MV-4-11 (cell line): ENCODE results near the gene MAGEB5.
"Not testable (repeated sequence)": the region's sequence is repeated elsewhere in the genome, so short reads cannot be mapped to it uniquely, and the experiment has no call there.

ENCODE experiments used
- DNase-seq: peaks from one replicate; lab custom pipeline; 2025; lab: John Stamatoyannopoulos, UW

MAGEB5 gene, protein sequence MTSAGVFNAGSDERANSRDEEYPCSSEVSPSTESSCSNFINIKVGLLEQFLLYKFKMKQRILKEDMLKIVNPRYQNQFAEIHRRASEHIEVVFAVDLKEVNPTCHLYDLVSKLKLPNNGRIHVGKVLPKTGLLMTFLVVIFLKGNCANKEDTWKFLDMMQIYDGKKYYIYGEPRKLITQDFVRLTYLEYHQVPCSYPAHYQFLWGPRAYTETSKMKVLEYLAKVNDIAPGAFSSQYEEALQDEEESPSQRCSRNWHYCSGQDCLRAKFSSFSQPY

GRCh38 chrX:26215869-26216268 lies at the start of gene MAGEB5:
Gene MAGEB5 (plus strand): TSS chrX:26216169. CDS start chrX:26217302, 1,133 bp downstream.
- no peak for DNase-seq

GRCh38 chrX:26192204-26192603 lies 23.8 kb upstream of the MAGEB5 start, which contains the start of gene MAGEB6:
Gene MAGEB6 (plus strand): TSS chrX:26192440. CDS start chrX:26193847, 1,407 bp downstream.
- DNase-seq: no peak

DNA sequence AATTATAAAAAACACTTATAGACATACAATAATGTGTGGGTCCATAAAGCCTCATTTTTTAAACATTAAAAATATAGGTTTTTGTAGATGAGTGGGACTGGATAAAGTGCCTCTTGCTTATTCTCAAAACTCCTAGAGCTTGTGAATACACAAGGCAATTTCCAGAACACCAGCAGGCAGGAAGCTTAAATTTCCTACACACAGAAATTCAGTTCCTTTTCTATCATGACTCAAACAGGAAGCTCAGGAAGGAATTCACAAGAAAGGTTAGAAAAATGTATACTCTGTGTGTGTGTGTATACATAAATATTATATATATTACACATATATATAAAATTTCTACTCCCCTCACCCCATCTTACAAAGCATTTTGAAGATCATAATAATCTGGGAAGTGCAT lies 12.4 kb upstream of the MAGEB5 start:
- DNase-seq: no peak

DNA sequence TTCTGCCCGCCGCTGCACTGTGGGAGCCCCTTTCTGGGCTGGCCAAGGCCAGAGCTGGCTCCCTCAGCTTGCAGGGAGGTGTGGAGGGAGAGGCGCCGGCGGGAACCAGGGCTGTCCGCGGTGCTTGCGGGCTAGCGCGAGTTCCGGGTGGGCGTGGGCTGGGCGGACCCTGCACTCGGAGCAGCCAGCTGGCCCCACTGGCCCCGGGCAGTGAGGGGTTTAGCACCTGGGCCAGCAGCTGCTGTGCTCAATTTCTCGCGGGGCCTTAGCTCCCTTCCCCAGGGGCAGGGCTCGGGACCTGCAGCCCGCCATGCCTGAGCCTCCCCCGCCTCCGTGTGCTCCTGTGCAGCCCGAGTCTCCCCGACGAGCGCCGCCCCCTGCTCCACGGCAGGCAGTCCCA lies 11.3 kb upstream of the MAGEB5 start:
- DNase-seq: not testable (repeated sequence)

GRCh38 chrX:26208012-26208411 lies 8.0 kb upstream of the MAGEB5 start:
- DNase-seq: no peak

GRCh38 chrX:26219351-26219750 lies 3.4 kb downstream of the MAGEB5 start:
- DNase-seq: no peak

DNA sequence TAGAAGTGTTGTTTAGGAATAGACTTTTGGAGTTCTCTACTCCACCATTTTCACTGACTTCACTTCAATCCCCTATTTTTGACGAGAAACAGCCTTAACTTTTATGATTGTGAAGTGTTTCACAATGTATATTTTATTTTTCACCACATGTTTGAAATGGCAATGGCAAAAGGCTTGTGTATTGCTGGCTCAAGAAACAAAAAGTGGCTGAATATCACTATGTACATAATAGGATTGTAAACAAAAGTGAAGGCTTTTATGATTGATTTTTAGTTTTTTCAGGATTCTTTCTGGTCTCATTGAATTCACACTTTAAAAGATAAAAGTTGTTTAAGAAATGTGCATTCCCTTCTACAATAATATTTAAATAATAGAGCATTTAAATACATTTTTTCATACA lies 18.2 kb downstream of the MAGEB5 start:
- DNase-seq: no peak

DNA sequence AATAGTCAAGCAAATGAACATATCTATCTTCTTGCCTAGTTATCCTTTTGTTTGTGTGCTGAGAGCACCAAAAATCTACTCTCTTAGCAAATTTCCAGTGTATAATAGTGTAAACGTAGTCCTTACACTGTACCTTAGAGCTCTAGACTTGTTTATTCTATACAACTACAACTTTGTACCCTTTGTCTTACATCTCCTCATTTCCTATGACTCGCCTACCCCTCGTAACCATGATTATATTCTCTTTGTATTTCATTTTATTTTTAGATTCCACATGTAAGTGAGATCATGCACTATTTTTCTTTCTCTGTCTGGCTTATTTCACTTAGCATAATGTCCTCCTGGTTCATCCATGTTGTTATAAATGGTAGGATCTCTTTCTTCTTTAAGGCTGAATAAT lies 37.6 kb downstream of the MAGEB5 start:
- DNase-seq: no peak

DNA sequence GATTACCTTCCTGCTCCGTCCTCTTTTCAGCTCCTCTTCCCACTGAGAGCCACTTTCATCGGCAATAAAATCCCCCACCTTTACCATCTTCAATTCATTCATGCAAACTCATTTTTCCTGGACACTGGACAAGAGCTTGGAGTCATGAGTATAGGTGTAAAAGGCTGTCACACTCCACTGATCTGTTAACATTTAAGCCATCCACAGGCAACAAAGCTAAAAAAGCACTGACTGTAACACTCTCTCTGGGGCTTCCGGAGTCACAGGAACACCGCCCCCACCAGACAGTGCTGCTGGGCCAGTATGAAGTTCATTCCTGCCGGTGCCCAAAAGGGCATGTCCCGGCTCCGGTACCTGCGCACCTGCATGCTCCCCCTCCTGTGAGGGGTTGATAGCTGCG lies 38.5 kb downstream of the MAGEB5 start:
- no peak for DNase-seq

GRCh38 chrX:26262121-26262523 lies 46.2 kb downstream of the MAGEB5 start:
- no peak for DNase-seq
